Caco-2 (cell line): ENCODE data around the gene WNT10A. TPM values are rescaled to one million over a fixed set of nuclear protein-coding genes. Genes with fewer than 3 reads are reported as not detected.

ENCODE experiments used
- BruUV-seq: library from RNA; stranded (reverse); fragments of 400-500 nt; replicated peaks from 2 replicates; lab custom pipeline; 2021; lab: Mats Ljungman, UMichigan
- CTCF ChIA-PET: fragments of 300-600 bp; sonication (Branson Sonifier 250); formaldehyde crosslinking; loops from one replicate; lab custom pipeline; 2022; ENCODE audit warnings: antibody characterized with exemption; lab: Charles Lee
- POLR2A ChIA-PET: fragments of 300-600 bp; sonication (Branson Sonifier 250); formaldehyde crosslinking; loops from one replicate; lab custom pipeline; 2022; ENCODE audit warnings: antibody characterized with exemption; lab: Charles Lee
- DNase-seq, 2 experiments: peaks; one replicate each; pipeline versions ENCODE4 v3.0.0 to v3.0.0-alpha.2; 2020 to 2022
- H3K27me3 ChIP-seq: replicated peaks from 2 replicates; pipeline ENCODE4 v1.6.0; 2011; ENCODE audit warnings: low read length; ENCODE audit not compliant: control insufficient read depth, insufficient read depth
- H3K36me3 ChIP-seq: 2 replicates; pipeline ENCODE4 v1.5.1; 2011; ENCODE audit warnings: low read length; ENCODE audit not compliant: control insufficient read depth, insufficient read depth
- H3K4me1 ChIP-seq: fragments of 250-450 bp; sonication (Bioruptor Pico); 2 replicates; pipeline ENCODE4 v1.5.1; 2020; ENCODE audit warnings: mild to moderate bottlenecking
- H3K4me3 ChIP-seq: 2 replicates; pipeline ENCODE4 v1.5.1; 2011; ENCODE audit warnings: low read depth, mild to moderate bottlenecking, control low read depth, low read length
- H3K9me3 ChIP-seq: fragments of 250-450 bp; sonication (Bioruptor Pico); 2 replicates; pipeline ENCODE4 v1.5.1; 2020; ENCODE audit warnings: mild to moderate bottlenecking, moderate library complexity
- H3K27ac Mint-ChIP-seq: one replicate; pipeline ENCODE4 v1.8.0; 2022; ENCODE audit warnings: mixed read lengths; ENCODE audit not compliant: unreplicated experiment
- H3K27me3 Mint-ChIP-seq: one replicate; pipeline ENCODE4 v1.8.0; 2022; ENCODE audit warnings: mixed read lengths; ENCODE audit not compliant: insufficient read depth, unreplicated experiment
- H3K36me3 Mint-ChIP-seq: one replicate; pipeline ENCODE4 v1.8.0; 2022; ENCODE audit warnings: mild to moderate bottlenecking, mixed read lengths; ENCODE audit not compliant: insufficient read depth, unreplicated experiment
- H3K4me1 Mint-ChIP-seq: one replicate; pipeline ENCODE4 v1.8.0; 2022; ENCODE audit warnings: low read depth, mixed read lengths; ENCODE audit not compliant: unreplicated experiment
- H3K4me3 Mint-ChIP-seq: one replicate; pipeline ENCODE4 v1.8.0; 2022; ENCODE audit warnings: mild to moderate bottlenecking, moderate library complexity, mixed read lengths; ENCODE audit not compliant: unreplicated experiment
- H3K9me3 Mint-ChIP-seq: one replicate; pipeline ENCODE4 v1.8.0; 2022; ENCODE audit warnings: mixed read lengths; ENCODE audit not compliant: unreplicated experiment
- intact Hi-C: fragments of 100-400 bp; cut with micrococcal nuclease; formaldehyde crosslinking; loops from one replicate; pipeline ENCODE4 v1.10.0; 2022; ENCODE audit not compliant: unreplicated experiment
- total RNA-seq: library from RNA; stranded (reverse); gene quantifications from 2 replicates; pipeline ENCODE4 v1.2.3, GENCODE V29; 2022
- TF ChIP-seq, protein P1 (sequence below), 2 experiments: fragments of 200-600 bp in 1 of 2; IDR thresholded peaks; 1 replicate in 1 of 2; 2 replicates in 1 of 2; pipeline versions ENCODE4 v1.5.1 to v1.8.0; 2011 to 2022; ENCODE audit warnings: antibody characterized with exemption in 1 of 2, control low read depth in 1 of 2, inconsistent platforms in 1 of 2, low read depth in 1 of 2, low read length in 1 of 2, mild to moderate bottlenecking in 1 of 2, moderate library complexity in 1 of 2; ENCODE audit not compliant: insufficient read depth in 1 of 2, severe bottlenecking in 1 of 2, unreplicated experiment in 1 of 2

Gene WNT10A
- total RNA-seq, 1 experiment from 2014 or later, result 1.2 TPM

GRCh38 chr2:218885981-218886947 is 5.6 kb downstream of the WNT10A start:
- no peaks in the 10 kb centered on the region for H3K9me3 ChIP-seq
- Mint-ChIP-seq H3K9me3 (no peaks in the 10 kb centered on the region), H3K27me3 (peaks cover 2% of the 10 kb centered on the region), H3K36me3 (peaks cover 1% of the 10 kb centered on the region), H3K4me1 (peaks cover 1% of the 10 kb centered on the region), H3K4me3 (no peak overlapping the region), H3K27ac (no peak overlapping the region)
- ChIA-PET POLR2A (no interaction called here), CTCF (interaction anchor here (0.6 to 2.3 kb wide), 7 partner anchors 8 to 94 kb away, joined by 3 to 19 read pairs (median 5); partner anchors contain the start of gene CDK5R2)
- DNase-seq, result peak in 1 of 2 experiments; percentile 19
- peaks cover 4% of the 10 kb centered on the region; the same call in 1 of the 2 replicates for H3K4me1 ChIP-seq
- H3K4me3 ChIP-seq, result no peak overlapping the region
- TF ChIP-seq, protein P1, sequence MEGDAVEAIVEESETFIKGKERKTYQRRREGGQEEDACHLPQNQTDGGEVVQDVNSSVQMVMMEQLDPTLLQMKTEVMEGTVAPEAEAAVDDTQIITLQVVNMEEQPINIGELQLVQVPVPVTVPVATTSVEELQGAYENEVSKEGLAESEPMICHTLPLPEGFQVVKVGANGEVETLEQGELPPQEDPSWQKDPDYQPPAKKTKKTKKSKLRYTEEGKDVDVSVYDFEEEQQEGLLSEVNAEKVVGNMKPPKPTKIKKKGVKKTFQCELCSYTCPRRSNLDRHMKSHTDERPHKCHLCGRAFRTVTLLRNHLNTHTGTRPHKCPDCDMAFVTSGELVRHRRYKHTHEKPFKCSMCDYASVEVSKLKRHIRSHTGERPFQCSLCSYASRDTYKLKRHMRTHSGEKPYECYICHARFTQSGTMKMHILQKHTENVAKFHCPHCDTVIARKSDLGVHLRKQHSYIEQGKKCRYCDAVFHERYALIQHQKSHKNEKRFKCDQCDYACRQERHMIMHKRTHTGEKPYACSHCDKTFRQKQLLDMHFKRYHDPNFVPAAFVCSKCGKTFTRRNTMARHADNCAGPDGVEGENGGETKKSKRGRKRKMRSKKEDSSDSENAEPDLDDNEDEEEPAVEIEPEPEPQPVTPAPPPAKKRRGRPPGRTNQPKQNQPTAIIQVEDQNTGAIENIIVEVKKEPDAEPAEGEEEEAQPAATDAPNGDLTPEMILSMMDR (IDR thresholded peaks at IDR 0.05; ENCODE audit: insufficient read depth in 1 of 2, low read depth in 1 of 2, low read length in 1 of 2, severe bottlenecking in 1 of 2, unreplicated experiment in 1 of 2), result no peak
- H3K27me3 ChIP-seq, result no peaks in the 10 kb centered on the region
- no TSS peak for BruUV-seq
- intact Hi-C loops, result no loop called here
- no peaks in the 10 kb centered on the region for H3K36me3 ChIP-seq

- no peaks in the 10 kb centered on the region for H3K9me3 ChIP-seq
- Mint-ChIP-seq H3K4me1 (peaks cover 7% of the 10 kb centered on the region), H3K27me3 (peaks cover 2% of the 10 kb centered on the region), H3K4me3 (no peak overlapping the region), H3K36me3 (peaks cover 7% of the 10 kb centered on the region), H3K27ac (no peak overlapping the region), H3K9me3 (no peaks in the 10 kb centered on the region)
- ChIA-PET POLR2A (no interaction called here), CTCF (interaction anchor here (0.6 to 2.0 kb wide), 8 partner anchors 9 to 93 kb away, joined by 3 to 17 read pairs (median 4); partner anchors contain the start of gene WNT6)
- no TSS peak for BruUV-seq
- H3K36me3 ChIP-seq, result no peaks in the 10 kb centered on the region
- peaks cover 4% of the 10 kb centered on the region; the same call in 1 of the 2 replicates for H3K4me1 ChIP-seq
- DNase-seq, result no peak
- no peaks in the 10 kb centered on the region for H3K27me3 ChIP-seq
- TF ChIP-seq, protein P1 (IDR thresholded peaks at IDR 0.05; ENCODE audit: insufficient read depth in 1 of 2, low read depth in 1 of 2, low read length in 1 of 2, severe bottlenecking in 1 of 2, unreplicated experiment in 1 of 2), result no peak
- H3K4me3 ChIP-seq, result no peak overlapping the region
- intact Hi-C loops, result no loop called here
These were observed 6.4 kb downstream of the WNT10A start for GRCh38 chr2:218887079-218887478.

GRCh38 chr2:218888341-218888740 is 7.7 kb downstream of the WNT10A start:
- Mint-ChIP-seq H3K9me3 (no peaks in the 10 kb centered on the region), H3K36me3 (peaks cover 7% of the 10 kb centered on the region), H3K27ac (no peak overlapping the region), H3K27me3 (no peaks in the 10 kb centered on the region), H3K4me1 (peaks cover 7% of the 10 kb centered on the region), H3K4me3 (no peak overlapping the region)
- DNase-seq, result no peak
- no peaks in the 10 kb centered on the region for H3K36me3 ChIP-seq
- ChIA-PET CTCF (interaction anchor here (0.9 to 2.0 kb wide), 4 partner anchors 10 to 229 kb away, joined by 3 to 17 read pairs (median 6); partner anchors contain the start of genes BCS1L and ZNF142), POLR2A (no interaction called here)
- no peak overlapping the region for H3K4me3 ChIP-seq
- H3K27me3 ChIP-seq, result no peaks in the 10 kb centered on the region
- BruUV-seq, result no TSS peak
- TF ChIP-seq, protein P1 (IDR thresholded peaks at IDR 0.05; ENCODE audit: insufficient read depth in 1 of 2, low read depth in 1 of 2, low read length in 1 of 2, severe bottlenecking in 1 of 2, unreplicated experiment in 1 of 2), result no peak
- intact Hi-C loops, result no loop called here
- no peaks in the 10 kb centered on the region for H3K9me3 ChIP-seq
- peaks cover 8% of the 10 kb centered on the region for H3K4me1 ChIP-seq
